GM11168 (cell line): Measurements from ENCODE around the gene TARBP2.
"Not testable (repeated sequence)": the region's sequence is repeated elsewhere in the genome, so short reads cannot be mapped to it uniquely, and the experiment has no call there.

Source experiments
- in situ Hi-C: fragments of 300-500 bp; cut with MboI; formaldehyde crosslinking; loops from one replicate; pipeline ENCODE4 v1.12.0; 2022; ENCODE audit warnings: low sequenced_read_pairs; ENCODE audit not compliant: unreplicated experiment

Gene TARBP2

DNA sequence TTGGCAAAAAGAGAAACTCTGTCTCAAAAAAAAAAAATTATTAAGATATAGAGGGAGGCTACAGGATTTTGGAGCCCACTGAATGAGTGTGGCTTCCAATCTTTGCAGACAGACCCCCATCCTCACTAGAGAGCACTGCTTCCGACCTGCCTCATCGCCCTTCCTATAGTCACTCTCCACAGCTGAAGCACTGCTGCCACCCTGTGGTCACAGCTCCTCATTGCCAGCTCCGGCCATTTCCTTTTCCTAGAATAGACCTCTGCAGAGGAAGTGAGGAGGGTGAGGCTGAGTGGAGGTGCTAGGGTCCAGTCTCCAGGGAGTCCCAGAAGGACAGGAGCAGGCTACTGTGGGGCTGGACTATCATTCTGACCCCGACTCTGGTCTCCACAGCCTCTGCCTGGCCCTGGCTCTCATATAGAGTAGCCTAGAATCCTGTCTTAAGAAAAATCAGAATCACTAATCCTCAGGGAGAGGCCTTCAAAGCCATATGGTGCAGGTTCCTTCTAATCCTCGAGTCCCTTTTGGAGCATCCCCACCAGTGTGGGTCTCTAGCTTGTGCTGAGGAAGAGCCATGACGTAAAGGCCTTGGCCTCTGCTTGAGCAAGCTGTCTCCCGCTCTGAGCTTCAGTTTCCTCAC, 7.6 kb downstream of the TARBP2 start:
- in situ Hi-C loops = no loop called here

GRCh38 chr12:53510181-53510812, 9.2 kb downstream of the TARBP2 start:
- in situ Hi-C loops = no loop called here

DNA sequence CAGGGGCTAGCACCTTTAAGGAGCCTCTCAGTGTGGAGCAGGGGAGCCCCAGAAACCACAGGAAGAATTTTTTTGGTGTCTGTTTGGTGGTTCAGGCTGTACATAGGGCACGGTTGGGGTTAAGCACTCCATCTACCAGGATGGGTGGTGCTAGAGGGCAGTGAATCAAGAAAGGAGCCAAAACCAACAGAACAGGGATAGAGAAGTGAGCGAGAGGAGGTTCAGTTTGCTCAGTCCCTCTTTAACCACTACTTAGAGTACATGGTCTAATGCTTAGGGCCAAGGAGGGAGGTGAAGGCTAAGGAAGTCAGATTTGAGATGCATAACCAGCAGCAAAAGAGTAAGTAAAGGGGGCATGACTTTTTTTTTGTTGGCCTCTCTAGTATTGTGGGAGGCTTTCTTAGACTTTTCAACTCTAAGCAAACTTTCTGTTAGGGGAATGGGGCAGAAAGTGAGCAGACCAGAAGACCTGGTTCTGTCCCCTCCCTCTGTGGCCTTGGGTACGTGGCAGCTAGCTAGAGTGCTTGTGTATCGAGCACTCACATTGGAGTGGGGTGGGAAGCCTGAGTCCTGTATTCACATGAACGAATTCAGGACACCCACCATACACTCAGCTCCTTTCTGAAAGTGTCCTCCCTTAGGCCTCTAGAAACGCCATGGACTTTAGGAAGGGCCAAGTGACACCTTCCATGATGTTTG, 12.8 kb downstream of the TARBP2 start:
- in situ Hi-C loops = no loop called here

GRCh38 chr12:53514628-53515290, 13.7 kb downstream of the TARBP2 start:
- in situ Hi-C loops = no loop called here

DNA sequence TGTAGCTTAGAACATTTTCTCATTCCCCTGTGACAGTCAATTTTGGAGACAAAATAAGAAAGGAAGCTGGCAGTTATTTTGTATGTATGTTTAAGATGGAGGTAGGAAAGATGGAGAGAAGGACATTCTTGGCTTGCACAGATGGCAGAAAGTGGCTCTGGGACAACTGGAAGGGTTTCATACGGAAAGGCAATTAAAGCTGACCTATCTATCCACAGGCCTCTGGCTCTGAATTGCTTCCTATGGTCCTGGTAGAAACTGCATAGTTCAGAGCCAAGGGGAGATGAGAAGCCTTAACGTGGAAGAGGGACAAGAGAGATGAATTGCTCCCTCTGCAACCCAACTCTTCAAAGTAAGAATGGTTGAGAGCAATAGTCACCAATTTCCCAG, 14.2 kb downstream of the TARBP2 start:
- in situ Hi-C loops = no loop called here

DNA sequence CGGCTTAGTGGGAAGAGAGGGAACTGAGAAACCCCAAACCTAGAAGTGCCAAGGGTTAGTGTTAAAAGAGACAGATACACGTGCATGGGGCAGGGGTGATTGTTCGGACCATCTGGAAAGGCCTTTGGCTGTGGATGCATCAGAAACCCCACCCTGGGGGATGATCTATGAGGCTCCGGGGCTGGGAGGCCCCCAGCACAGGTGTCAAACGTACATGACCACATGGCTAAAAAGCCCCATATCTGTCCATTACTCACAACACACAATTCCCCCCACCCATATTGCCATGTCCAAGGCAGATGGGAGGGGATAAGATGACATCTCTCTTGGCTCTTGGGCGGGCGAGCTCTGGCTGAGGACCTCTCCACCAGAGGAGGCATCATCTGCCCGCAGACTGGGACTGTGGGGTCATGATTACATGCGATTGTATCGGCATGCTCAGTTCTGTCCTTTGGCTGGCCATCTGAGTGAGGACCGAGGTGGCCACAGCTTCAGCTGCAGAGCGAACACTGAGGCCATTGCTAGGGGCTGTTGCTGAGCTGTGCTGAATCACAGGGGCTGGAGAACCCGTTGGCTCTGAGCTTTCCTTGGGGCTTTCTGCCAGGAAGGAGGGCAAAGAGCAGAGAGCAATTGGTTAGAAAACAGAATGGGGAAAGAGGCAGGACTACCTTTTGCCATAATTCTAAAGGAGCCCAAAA, 15.8 kb downstream of the TARBP2 start:
- in situ Hi-C loops = no loop called here

DNA sequence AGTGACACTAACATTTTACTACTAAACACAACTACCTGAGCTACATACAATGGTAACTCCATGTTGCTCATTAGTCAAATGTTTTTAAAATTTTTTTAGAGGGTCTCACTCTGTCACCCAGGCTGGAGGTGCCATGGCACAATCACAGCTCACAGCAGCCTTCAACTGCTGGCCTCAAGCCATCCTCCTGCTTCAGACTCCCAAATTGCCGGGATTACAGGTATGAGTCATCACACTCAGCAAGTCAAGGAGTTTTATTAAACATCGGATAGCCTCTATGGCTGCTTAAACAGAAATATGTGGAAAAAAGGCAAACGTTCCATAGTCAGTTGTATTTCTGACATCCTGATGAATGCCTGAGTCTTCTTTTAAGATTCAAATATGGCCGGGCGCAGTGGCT, 17.3 kb downstream of the TARBP2 start:
- in situ Hi-C loops = no loop called here

DNA sequence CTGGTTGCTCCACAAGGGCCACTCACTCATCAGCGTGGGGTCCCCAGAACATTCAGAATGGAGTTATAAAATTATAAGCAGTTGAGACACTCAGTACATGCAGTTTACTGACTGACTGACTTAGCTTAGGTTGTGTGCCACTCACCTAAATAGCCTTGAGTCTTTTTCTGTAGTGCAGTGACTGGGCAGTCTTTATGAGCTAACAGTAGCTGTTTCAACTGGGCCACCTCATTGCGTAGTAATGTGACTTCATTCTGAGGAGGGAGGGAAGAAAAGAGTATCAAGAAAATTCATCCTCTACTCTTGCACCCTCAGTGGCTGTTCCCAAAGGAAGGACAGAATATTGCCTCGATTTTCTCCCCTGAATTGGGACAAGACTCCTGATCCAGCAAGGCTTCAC, 22.0 kb downstream of the TARBP2 start:
- in situ Hi-C loops = no loop called here

DNA sequence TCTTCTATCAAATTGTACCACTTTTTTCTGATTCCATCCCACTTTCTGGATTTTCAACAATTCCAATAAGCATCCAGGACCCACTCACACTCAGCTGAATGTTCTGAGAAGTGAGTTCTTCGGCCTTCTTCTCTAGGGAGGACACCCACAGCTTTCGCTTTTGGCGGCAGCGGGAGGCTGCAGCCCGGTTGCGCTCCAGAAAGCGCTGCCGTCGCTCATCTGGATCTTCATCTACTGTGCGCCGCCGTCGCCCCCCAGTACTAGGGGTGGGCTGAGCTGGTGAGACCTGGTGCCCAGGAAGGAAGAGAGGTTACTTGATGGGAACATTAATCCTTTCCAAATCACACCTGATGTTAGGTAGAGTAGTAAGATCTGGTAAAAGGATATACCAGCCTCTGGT, 23.4 kb downstream of the TARBP2 start:
- in situ Hi-C loops = no loop called here

- in situ Hi-C loops = loop anchor here (10.0 kb wide), 1 partner anchor 215 kb away; no protein-coding TSS in a partner anchor
Measured at GRCh38 chr12:53530061-53530460, 29.0 kb downstream of the TARBP2 start.

DNA sequence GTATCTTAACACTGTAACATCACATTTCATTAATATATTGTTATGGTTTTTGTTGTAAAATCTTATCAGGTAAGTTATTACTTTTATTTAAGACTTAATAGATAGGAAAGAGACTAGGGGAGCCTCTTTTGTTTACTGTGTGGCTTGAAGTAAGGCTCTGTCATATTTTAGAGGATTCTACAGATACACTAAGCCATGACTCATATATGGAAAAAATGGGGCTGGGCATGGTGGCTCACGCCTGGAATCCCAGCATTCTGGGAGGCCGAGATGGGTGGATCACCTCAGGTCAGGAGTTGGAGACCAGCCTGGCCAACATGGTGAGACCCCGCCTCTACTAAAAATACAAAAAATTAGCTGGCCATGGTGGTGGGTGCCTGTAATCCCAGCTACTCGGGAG, 29.8 kb downstream of the TARBP2 start:
- in situ Hi-C loops = loop anchor here (10.0 kb wide), 1 partner anchor 214 kb away; no protein-coding TSS in a partner anchor

- in situ Hi-C loops = loop anchor here (10.0 kb wide), 1 partner anchor 213 kb away; no protein-coding TSS in a partner anchor
Measured at GRCh38 chr12:53532021-53532420, 30.9 kb downstream of the TARBP2 start.

DNA sequence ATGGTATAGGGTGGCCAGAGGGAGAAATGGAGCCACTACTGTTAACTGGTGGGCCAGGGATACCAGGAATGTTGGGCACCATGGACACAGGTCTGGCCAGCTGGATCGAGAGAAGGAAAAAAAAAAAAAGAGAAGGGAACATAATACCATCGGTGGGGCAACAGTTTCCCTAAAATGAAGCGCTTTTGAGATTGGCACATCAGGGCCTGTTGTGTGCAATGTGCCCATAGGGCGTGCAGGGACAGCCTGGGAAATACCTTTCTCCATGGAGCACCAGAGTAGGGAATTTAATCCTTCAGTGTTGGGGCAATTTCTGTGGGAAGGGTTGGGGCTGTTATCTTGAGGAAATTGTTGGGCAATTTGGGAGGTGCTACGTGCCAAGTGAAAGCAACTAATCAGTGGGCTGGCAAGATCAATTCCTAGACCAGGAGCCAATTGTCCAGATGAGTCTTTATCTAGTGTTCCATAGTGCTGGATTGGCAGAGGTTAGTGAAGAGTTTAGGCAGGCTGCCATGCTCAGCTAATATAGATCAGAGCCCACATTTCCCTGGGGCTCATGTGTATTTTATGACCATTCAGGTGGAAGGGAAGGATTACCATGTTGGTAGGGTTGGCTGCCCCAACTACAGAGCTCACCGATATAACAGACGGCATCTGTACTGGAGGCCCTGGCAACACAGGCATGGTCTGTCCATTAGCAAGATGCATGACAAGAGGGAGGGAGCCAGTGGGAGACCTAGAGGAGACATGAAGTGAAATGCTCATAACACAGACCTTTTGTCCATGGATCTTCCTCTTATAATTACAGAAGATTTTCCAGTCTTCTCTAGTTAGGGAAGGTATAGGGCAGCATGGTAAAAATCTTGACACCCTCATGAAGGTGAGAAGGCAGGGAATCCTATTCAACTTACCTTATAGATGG, 31.7 kb downstream of the TARBP2 start:
- in situ Hi-C loops = loop anchor here (10.0 kb wide), 1 partner anchor 212 kb away; no protein-coding TSS in a partner anchor

GRCh38 chr12:53533471-53533870, 32.4 kb downstream of the TARBP2 start:
- in situ Hi-C loops = loop anchor here (10.0 kb wide), 1 partner anchor 211 kb away; no protein-coding TSS in a partner anchor

DNA sequence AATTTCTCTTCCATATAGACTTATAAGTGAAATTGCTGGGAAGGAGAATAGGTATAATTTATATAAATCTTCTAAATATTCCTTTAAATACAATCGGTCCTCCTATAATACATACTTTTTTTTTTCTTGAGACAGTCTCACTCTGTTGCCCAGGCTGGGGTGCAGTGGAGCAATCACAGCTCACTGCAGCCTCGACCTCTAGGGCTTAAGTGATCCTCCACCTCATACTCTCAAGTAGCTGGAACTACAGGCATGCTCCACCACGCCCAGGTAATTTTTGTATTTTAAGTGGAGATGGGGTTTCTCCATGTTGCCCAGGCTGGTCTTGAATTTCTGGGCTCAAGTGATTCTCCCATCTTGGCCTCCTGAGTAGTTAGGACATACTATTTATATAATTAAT, 35.9 kb downstream of the TARBP2 start:
- in situ Hi-C loops = loop anchor here (10.0 kb wide), 1 partner anchor 208 kb away; no protein-coding TSS in a partner anchor

DNA sequence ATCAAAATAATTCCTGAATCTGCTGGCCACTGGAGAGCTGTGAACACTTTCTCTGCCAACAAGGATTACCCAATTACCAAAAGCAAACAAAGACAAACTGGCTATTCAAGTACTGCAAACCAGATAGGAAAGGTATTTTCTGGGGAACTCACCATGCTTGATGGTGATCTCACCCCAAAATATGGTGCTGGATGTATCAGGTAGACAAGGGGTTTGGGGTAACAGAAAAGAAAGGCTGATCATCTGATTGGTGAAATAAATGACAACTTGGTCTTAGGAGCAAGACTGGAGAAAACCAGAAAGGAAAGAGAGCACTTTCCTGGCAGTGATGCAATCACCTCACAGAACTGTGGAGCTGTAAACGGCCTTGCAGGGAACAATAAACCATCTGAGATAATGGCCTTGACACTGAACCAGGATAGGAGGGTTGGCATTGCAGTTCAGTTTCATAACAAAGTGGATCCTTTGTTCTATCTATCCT, 37.2 kb downstream of the TARBP2 start:
- in situ Hi-C loops = loop anchor here (10.0 kb wide), 1 partner anchor 207 kb away; no protein-coding TSS in a partner anchor

DNA sequence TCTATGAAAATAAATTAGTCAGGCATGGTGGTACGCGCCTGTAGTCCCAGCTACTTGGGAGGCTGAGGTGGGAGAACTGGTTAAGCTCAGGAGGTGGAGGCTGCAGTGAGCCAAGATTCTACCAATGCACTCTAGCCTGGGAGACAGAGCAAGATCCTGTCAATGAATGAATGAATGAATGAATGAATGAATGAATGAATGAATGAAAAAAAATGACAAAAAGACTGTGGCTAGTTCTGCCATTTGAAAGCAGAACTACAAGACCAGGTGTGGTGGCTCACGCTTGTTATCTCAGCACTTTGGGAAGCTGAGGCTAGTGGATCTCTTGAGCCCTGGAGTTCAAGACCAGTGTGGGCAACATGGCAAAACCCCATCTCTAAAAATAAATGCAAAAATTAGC, 38.4 kb downstream of the TARBP2 start:
- in situ Hi-C loops = loop anchor here (10.0 kb wide), 1 partner anchor 205 kb away; no protein-coding TSS in a partner anchor

DNA sequence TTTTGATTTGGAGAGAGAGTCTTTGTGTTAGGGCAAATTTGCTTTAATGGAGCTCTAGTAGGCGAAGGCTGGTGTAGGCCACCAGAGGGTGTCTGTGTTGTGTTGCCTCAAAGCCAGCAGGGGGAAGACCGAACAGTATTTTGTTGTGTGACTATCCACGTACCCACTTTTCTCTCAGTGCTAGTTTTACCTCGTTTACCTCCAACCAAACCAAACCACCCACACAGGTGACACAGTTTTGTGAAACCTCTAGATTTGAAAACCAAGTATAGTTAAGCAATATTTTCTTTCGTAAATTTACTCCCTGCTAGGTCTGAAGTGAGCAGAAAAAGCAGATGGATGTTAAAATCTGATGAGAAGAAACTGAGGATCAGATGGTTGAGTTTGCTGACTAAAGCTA, 42.5 kb downstream of the TARBP2 start:
- in situ Hi-C loops = no loop called here

DNA sequence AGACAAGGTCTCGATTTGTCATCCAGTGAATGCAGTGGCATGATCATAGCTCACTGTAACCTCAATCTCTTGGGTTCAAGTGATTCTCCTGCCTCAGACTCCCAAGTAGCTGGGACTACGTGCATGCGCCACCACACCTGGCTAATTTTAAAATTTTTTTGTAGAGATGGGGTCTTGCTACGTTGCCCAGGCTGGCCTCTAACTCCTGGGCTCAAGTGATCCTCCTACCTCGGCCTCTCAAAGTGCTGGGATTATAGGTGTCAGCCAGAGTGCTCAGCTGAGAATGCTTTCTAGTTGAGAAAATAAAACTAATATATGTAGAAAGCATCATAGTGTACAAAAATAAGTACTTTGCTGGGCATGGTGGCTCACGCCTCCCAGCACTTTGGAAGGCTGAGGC, 47.3 kb downstream of the TARBP2 start:
- in situ Hi-C loops = not testable (repeated sequence)
